Measurements from ENCODE around the gene ADK. TPM values are rescaled to one million over a fixed set of nuclear protein-coding genes. Genes with fewer than 3 reads are reported as not detected.

ADK gene
- total and polyA plus RNA-seq, 2 of the 4 experiments (the other 2 are of a cell fraction), result 30.6 to 40.9 TPM

GRCh38 chr10:74556072-74556705 is 405.2 kb downstream of the ADK start:
- Histone ChIP-seq H2BK20ac (ENCODE audit: low read depth, low read length) (no peak overlapping the region), H2AK9ac (replicated peaks; ENCODE audit: low read depth, low read length, poor library complexity) (no peak overlapping the region), H3K56ac (ENCODE audit: extremely low read depth, insufficient read depth, low read length) (no peak overlapping the region), H4K5ac (ENCODE audit: low read depth, low read length) (no peak overlapping the region), H2BK5ac (ENCODE audit: low read depth, low read length, poor library complexity, severe bottlenecking) (no peak overlapping the region), H3K9me3 (ENCODE audit: control insufficient read depth, insufficient read depth, low read length) (no peaks in the 10 kb centered on the region), H3K4me3 (ENCODE audit: insufficient read depth, low read depth, low read length) (no peak overlapping the region), H3K4me2 (ENCODE audit: low read depth, low read length) (no peak overlapping the region), H2AK5ac (ENCODE audit: low read depth, low read length) (no peak overlapping the region), H3K4ac (ENCODE audit: low read depth, low read length) (no peak overlapping the region), H4K8ac (ENCODE audit: low read depth in 2 of 2, low read length in 2 of 2) (no peak overlapping the region), H3K18ac (ENCODE audit: low read depth, low read length) (no peak overlapping the region), H3K14ac (replicated peaks; ENCODE audit: low read depth, low read length) (no peak overlapping the region), H3K23ac (ENCODE audit: low read depth, low read length) (no peak overlapping the region), H3K27me3 (ENCODE audit: control insufficient read depth, insufficient read depth, low read length) (no peaks in the 10 kb centered on the region), H3K9ac (ENCODE audit: low read depth, low read length) (no peak overlapping the region), H2BK120ac (ENCODE audit: low read depth, low read length) (no peak overlapping the region), H3K4me1 (ENCODE audit: control insufficient read depth, insufficient read depth, low read length) (no peaks in the 10 kb centered on the region), H3K79me1 (ENCODE audit: low read depth in 1 of 2, low read length in 2 of 2) (no peaks in the 10 kb centered on the region), H3K9me1 (ENCODE audit: insufficient read depth, low read length) (no peaks in the 10 kb centered on the region), H2BK15ac (ENCODE audit: low read depth, low read length) (no peak overlapping the region), H4K91ac (ENCODE audit: insufficient read depth, low read depth, low read length) (no peak overlapping the region), H3K36me3 (ENCODE audit: control insufficient read depth, insufficient read depth, low read length) (no peaks in the 10 kb centered on the region), H2AFZ (replicated peaks; ENCODE audit: low read length, poor library complexity) (no peak overlapping the region), H3K27ac (ENCODE audit: insufficient read depth, low read length) (no peak overlapping the region), H4K20me1 (ENCODE audit: insufficient read depth, low read length) (no peaks in the 10 kb centered on the region)
- DNase-seq (no peak), ATAC-seq (ENCODE audit: low read depth) (no peak)
- POLR2A ChIA-PET (ENCODE audit: unreplicated experiment), result no interaction called here
- CTCF ChIA-PET, result no interaction called here
- no CpG with 5 or more reads among the region's 2 CpGs for WGBS, 2 experiments (ENCODE audit: extremely low coverage in 2 of 2, insufficient read length in 1 of 2)
- in situ Hi-C loops (cut with MboI; ENCODE audit: low sequenced_read_pairs), result no loop called here
- intact Hi-C loops (cut with micrococcal nuclease), result no loop called here
- TF ChIP-seq ELK1 (IDR thresholded peaks at IDR 0.05; ENCODE audit: borderline replicate concordance, low read depth, low read length), result no peak
- dilution Hi-C loops (cut with HindIII; ENCODE audit: low sequenced_read_pairs, unreplicated experiment), result no loop called here
- BruUV-seq (replicated peaks), result no TSS peak

Measured in IMR-90 (cell line).